EL (cell line): ENCODE results near the gene TMEM121B.

Experiments used
- DNase-seq: peaks from one replicate; pipeline ENCODE4 v3.0.0-alpha.2; 2016

Gene TMEM121B

DNA sequence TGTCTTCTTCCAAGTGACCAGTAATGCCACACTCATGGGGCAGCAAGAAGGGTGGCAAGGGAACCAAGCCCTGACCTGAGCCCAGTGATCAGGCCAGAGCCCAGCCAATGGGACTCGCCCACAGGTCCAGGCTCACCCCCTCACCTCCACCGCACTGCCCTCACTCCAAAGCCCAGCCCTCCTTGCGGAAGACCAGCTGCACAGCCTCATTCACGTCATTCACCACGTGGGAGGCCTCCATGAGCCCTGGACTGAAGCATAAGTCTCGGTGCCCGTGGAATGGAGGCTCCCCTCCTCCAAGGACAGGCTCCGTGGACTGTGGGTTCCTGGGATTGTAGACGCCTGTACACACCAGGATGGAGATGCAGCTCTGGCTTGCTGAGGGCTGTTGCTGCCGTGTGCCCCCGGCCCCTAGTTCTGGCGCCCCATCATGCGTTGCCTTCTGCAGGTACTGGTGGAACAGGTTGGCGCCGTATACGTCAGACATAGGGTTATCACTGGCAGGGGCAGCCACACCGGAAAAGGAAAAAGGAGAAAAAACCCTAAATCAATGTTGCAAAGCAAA, 16.8 kb upstream of the TMEM121B start:
- DNase-seq = no peak

GRCh38 chr22:17137170-17137569, 16.0 kb upstream of the TMEM121B start:
- no peak for DNase-seq

DNA sequence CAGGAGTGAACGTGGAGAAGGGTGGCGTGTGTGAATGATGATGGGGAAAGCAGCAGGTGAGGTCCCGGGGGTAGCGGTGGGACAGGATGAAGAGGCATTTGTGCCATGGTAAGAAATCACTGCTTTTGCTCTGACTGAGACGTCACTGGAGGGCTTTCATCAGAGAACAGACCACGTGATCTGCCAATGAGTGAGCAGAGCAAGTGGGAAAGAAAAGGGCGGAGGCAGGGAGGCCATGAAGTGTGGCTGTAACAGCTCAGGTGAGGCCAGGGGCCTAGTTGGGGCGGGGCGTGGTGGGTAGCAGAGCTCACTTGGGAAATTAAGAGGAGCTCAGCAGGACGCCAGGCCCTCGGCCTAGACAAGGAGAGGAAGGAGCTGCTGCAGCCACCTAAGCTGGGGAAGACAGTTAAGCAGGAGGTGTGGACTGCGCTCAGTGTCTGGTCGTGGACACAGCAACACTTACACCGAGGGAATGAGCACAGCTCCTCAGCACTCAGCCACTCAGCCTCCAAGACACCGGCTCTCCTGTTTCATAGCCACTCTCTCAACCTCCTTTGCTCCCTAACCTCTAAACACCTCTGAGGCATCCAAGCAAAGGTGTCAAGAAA, 14.1 kb upstream of the TMEM121B start:
- DNase-seq = no peak

GRCh38 chr22:17133137-17133536, 12.0 kb upstream of the TMEM121B start:
- DNase-seq = no peak

DNA sequence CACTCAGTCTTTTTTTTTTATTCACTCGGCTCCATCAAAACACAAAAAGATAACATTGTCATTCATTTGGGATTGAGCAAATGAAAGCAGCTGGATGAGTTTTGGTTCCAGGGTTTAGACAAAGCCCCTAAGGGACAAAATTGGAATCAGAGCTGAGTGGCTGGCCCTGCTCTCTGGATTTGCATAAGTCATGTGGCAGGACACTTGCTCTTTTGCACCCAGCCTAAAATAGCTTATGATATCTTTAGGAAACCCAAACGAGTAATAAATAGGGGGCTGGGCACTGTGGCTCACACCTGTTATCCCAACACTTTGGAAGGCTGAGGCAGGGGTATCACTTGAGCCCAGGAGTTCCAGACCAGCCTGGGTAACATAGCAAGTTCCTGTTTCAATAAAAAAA, 11.0 kb upstream of the TMEM121B start:
- DNase-seq = no peak

- DNase-seq = no peak
These were observed 10.5 kb upstream of the TMEM121B start for GRCh38 chr22:17131686-17132085.

DNA sequence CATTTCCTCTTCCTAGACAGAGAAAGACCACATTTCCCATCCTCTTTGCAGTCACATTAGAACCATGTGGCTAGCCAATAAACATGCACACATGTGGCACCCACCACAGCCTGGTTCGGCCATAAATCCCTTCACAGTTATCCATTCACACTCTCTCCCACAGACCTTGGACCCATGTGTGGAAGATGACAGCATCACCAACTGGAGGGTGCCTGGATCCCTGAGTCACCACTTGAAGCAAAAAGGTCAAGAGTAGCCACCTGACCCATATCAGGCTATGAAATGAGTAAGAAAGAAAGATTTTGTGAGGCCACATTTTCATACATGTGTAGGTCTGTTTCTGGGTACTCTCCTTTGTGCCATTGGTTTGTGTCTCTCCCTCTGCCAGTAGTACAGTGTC, 9.0 kb upstream of the TMEM121B start:
- DNase-seq = peak; percentile 57

GRCh38 chr22:17120711-17121232, 388 bp downstream of the TMEM121B start:
- DNase-seq = peak; percentile 16

DNA sequence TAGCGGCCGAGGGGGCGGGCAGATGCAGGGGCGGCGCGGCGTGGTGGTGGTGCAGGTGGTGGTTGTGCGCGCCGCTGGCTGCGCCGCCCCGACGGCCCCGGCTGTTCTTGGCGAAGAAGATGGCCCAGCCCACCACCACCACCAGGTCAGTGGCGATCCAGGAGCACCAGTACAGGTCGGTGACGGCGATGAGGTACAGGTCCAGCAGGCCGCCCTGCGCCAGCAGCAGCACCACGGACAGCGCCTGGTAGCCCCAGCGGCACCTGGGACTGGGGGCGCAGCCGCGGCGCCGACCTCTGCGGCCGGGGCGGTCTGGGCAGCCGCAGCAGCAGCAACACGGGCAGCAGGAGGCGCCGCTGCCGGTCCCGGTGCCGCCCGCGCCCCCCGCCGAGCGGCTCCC, 879 bp downstream of the TMEM121B start:
- peak; percentile 14 for DNase-seq

- DNase-seq = no peak
These were observed 1.5 kb downstream of the TMEM121B start for GRCh38 chr22:17119481-17120202.

DNA sequence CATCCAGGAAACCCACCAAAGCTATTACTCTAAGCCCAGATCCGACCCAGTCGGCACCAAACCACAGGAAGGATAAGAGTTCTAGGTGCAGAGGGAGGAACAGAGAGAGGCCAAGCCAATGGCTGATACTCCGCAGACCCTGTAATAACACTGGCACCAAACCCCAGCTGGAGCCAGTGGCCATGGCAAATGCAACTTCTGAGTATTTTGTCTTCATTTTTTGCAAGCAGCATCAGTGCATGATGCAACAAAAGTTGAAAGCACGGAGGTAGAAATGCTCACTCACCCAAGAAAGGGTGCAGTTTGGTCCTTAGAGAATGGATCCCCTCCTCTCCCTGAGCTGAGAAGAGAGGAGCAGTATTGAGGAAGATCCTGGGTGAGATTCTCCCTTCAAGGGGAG, 2.8 kb downstream of the TMEM121B start:
- no peak for DNase-seq

DNA sequence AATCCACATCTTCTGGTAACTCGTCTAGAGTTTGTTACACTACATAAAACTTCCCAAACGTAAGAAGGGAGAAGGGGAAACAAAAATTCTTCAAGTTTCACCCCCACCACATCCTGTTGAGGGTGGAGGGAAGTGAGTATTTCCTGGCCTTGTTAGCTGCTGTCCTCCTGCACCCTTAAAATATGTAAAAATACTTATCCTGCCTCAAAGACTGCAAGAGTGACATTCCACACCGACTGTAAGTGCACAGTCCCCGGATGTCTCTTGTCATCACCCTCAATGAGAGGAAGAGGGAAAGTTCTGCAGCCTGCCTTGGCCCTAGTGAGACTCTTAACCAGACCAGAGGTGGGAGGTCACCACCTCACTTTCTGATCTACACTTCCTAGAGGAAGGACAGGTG, 3.3 kb downstream of the TMEM121B start:
- no peak for DNase-seq

- DNase-seq = no peak
These were observed 3.8 kb downstream of the TMEM121B start for GRCh38 chr22:17117400-17117799.

DNA sequence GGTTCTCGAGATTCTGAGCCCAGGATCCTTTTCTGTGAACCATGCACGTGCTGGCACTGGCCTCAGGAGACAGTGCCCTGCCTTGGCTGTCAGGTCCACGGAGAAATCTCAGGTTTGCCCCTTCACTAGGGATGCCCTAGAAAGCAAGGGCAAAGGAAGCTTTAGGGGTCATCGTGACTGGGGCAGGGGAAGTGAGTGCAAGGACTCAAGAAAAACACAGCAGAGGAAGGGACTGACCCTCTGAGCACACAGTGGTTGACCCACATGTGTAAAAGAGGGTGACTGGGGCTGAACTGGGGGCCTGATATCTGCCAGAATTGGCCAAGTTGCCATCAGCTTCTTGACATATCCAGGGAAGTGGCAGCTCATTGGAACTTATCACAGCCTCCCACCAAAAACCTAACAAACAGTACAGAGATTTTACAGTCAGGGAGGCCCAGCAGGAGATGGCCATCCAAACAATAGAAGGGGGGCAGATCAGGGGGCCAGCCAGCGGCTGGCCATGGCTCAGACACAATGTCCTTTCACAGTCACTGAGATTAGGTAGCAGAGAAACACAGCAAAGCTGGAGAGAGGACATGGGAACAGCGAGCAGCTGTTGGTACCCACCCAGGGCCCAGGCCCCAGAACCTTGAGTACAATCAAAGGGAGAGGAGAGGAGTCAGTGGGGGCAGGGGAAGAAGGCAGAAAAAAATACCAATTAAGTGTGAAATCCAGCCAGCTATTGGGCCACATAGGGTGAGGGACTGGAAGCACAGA, 4.4 kb downstream of the TMEM121B start:
- DNase-seq = no peak

DNA sequence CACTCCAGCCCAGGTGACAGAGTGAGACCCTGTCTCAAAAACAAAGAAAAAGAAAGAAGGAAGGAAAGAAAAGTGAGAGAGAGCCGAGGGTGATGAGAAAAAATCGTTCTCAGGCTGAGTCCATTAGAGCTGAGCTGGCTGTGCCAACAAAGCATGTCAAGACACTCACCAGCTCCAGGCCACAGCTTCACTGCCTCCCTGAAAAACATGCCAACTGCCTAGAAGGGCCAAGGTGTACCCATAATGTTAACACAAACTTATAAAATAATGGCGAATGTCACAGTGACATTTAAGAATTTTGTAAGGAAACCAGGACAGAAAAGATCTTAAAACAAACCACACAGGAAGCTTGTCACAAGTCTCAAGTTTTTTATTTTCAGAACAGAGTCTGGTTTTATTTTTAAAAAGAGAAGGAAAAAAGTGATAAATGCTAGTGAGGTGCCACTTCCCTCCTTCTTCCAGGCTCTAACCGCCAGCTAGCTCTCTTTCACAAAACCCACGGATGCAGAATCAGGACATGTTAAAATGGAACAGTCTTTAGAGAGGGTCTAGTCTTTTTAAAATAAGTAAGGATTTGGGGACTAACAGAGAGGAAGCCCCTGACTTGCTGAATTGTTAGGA, 5.1 kb downstream of the TMEM121B start:
- DNase-seq = no peak

- DNase-seq = no peak
These were observed 5.9 kb downstream of the TMEM121B start for GRCh38 chr22:17115236-17115635.

- DNase-seq = no peak
These were observed 6.3 kb downstream of the TMEM121B start for GRCh38 chr22:17114898-17115235.

DNA sequence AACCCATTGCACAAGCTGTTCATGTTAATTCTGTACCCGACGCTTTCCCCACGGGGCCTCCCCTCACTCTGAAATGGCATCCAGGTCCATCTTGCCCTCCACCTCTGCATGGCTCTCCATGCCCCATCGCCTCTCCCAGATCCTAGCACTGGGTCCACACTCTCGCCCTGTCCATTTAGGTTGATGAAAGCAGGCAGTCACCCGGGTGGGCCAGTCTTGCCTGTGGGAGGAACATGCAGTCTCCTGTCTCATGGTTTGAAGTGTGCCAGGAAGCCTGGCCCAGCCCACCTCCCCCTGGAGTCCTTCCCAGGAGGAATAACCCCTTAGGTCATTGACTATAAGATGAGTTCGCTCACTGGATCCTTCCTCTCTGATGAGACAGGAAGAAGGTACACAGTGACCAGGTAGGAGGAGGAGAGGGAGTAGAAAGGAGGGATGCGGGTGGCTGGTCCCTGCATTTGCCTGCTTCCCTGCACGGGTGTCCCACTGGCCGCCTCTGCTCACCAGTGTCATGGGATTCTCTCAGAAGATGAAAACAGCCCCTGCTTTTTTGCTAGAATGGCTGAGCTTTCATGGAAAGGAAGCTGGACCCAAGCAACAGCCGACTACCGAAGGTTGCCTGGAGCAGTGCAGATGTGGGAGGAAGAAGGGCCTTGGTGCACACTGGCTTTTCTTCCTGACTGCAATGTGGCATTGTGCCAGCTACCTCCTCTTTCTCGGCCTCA, 6.8 kb downstream of the TMEM121B start:
- DNase-seq = no peak

GRCh38 chr22:17113600-17113999, 7.6 kb downstream of the TMEM121B start:
- DNase-seq = no peak

DNA sequence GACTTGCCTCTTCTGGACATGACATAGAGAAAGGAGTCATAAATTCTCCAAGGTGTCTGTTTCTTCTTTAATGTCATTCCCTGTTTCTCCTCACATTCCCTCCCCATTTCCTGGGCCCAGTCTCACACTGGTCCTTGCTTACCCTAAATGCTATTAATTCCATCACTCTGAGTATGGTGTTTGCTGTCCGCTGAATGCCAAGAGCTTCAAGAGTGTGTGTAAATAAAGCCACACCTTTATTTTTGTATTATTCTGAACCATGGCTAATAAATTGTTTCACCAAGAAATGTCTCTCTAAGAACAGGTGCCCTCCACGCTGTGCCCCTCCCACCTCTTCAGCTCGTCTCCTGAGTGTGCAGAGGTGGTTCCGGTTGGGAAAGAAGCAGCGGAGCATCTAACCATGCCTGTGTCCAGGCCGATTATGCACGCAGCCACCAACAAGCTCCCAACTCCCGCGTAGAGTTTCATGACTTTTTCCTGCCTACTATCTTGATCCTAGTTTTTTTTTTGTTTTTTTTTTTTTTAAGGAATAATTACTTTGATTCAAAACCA, 8.6 kb downstream of the TMEM121B start:
- no peak for DNase-seq

DNA sequence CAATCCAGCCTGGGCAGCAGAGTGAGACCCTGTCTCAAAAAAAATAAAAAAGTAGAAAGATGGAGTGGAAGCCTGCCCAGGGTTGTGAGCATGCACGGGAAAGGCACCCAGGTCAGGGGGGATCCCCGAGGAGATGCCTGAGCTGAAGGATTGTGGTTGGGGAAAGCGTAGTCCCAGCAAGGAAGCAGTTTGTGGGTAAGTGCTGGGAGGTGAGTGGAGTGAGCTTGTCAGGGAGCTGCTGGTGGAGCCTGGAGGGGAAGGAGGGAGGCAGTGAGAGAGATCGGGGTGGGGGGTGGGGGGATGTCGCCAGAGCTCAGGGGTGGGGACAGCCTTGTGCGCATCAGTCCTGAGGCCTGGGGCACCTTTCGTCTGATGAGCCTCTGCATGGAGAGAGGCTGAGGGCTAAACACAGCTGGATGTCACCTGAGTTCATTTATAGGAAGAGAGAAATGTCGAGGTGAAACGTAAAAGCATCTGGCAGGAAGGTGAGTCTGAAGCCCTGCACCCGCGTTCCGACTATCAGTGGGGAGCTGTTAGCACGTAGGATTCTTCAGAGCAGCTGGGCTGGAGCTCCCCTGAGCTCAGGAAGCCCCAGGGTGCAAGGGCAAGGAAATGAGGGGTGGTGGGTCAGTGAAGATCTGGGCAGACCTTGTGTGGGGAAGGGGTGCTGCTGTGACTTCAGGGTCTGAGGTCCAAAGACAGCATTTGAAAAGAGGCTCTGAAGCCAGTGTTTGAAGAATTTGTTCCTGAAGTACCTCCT, 10.2 kb downstream of the TMEM121B start:
- DNase-seq = no peak
